ENCODE data around the gene CABYR. TPM values are rescaled to one million over a fixed set of nuclear protein-coding genes. Genes with fewer than 3 reads are reported as not detected.
A peak's percentile ranks its signal among the peaks of the same experiment; 100 is the strongest.

CABYR gene
- total and polyA plus RNA-seq, 4 donors, result 0.39 to 1.6 (median 0.94) TPM

DNA sequence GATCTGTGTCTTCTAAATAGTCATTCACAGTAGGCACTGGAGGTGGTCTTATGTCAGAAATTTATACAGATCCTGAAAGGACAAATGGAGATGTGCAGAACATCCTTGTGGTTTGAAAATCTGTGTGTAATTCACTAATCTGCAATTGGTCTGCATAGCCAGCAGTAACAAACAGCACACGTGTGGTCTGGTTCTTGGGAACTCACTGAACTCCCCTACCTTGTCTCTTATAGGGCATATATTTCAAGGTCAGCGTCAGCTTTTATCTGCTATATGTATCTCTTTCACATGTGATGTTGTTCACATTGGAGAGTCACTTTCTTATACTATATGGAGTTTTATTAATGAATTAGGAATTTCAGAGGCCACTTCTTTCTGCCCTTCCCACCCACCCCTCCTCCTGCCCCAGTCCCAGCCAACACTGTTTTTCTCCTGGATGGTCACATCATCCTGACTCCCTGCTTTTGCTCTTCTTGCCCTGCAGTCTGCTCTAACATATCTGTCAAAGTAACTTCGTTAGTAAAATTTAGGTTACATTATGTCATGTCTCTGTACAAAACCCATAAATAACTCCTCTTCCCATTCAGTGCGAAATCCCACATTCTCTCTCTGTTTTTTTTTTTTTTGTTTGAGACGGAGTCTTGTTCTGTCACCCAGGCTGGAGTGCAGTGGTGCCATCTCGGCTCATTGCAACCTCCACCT is 35.4 kb upstream of the CABYR start:
- no peak overlapping the region for H3K9ac ChIP-seq (ENCODE audit: insufficient read depth in 1 of 2, low read length in 2 of 2)
- peaks cover 0 to 3% (median 0%) of the 10 kb centered on the region in 4 donors for H3K9me3 ChIP-seq (ENCODE audit: control insufficient read depth in 4 of 4, insufficient read depth in 3 of 4, low read length in 3 of 4)
- peaks cover 0 to 3% (median 0%) of the 10 kb centered on the region in 4 donors for H3K36me3 ChIP-seq (ENCODE audit: control insufficient read depth in 4 of 4, insufficient read depth in 4 of 4, low read length in 4 of 4)
- H3K27me3 ChIP-seq (ENCODE audit: control insufficient read depth in 3 of 3, insufficient read depth in 3 of 3, low read length in 2 of 3), result no peaks in the 10 kb centered on the region
- DNase-seq (peak in 1 of 3 donors; percentile 36), ATAC-seq (ENCODE audit: insufficient read depth, low FRiP score) (no peak)
- TF ChIP-seq CTCF (IDR thresholded peaks at IDR 0.05; ENCODE audit: control extremely low read depth, extremely low read depth), result no peak
- WGBS, 2 donors, result 84 to 89% methylated on average over 6 of the region's 6 CpGs
- H3K4me1 ChIP-seq (ENCODE audit: control insufficient read depth in 5 of 5, insufficient read depth in 5 of 5, low read length in 5 of 5), result no peaks in the 10 kb centered on the region
- H3K4me3 ChIP-seq, result no peak overlapping the region
- no peak overlapping the region for H3K27ac ChIP-seq (ENCODE audit: low read depth in 1 of 2, low read length in 1 of 2)

DNA sequence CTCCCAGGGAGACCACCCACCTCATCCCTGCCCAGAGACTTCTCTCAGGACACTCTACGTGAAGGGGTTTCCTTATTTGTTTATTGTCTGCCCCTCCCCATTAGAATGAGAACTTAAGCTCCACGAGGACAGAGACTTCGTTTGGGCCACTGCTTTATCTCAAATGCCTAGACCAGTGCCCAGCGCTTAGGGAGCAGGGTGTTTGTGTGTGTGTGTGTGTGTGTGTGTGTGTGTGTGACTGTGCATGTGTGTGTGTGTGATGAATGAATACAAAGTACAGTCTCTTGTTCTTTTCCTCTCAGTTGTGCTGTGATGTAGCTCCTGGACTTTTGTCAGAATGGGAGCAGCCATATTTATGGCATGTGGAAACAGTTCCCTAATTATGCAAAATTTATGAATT is 34.4 kb upstream of the CABYR start:
- no peak for DNase-seq
- 84 to 94% methylated on average over 4 of the region's 4 CpGs for WGBS, 2 donors

DNA sequence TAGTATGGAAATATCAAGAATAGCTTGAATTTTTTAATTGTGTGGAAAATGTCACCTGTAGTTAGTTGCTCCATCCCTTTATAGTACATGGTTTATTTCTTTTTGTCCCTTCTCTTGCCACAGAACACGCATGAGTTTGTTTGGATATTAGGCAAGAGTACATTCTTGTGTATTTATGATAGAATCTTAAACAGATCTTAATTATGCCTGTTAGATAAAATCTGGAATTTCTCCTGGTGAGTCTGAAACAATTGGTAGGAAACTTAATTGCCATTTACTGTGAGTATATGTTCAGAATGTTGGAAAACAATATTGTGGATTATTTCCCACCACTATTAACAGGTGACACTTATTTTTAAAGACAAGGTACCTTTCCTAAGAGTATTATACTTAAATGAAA is 30.2 kb upstream of the CABYR start:
- H3K4me3 ChIP-seq, result no peak overlapping the region
- no peak for ATAC-seq (ENCODE audit: insufficient read depth, low FRiP score)
- 67 to 71% methylated on average over 1 of the region's 1 CpG for WGBS, 2 donors
- H3K4me1 ChIP-seq (ENCODE audit: control insufficient read depth in 5 of 5, insufficient read depth in 5 of 5, low read length in 5 of 5), result no peaks in the 10 kb centered on the region
- no peak for DNase-seq
- H3K27me3 ChIP-seq (ENCODE audit: control insufficient read depth in 3 of 3, insufficient read depth in 3 of 3, low read length in 2 of 3), result no peaks in the 10 kb centered on the region
- H3K27ac ChIP-seq (ENCODE audit: low read depth in 1 of 2, low read length in 1 of 2), result no peak overlapping the region
- H3K9me3 ChIP-seq (ENCODE audit: control insufficient read depth in 4 of 4, insufficient read depth in 3 of 4, low read length in 3 of 4), result no peaks in the 10 kb centered on the region
- H3K9ac ChIP-seq (ENCODE audit: insufficient read depth in 1 of 2, low read length in 2 of 2), result no peak overlapping the region
- no peak for TF ChIP-seq CTCF (IDR thresholded peaks at IDR 0.05; ENCODE audit: control extremely low read depth, extremely low read depth)
- peaks cover 0 to 3% (median 0%) of the 10 kb centered on the region in 4 donors for H3K36me3 ChIP-seq (ENCODE audit: control insufficient read depth in 4 of 4, insufficient read depth in 4 of 4, low read length in 4 of 4)

More for the DNA sequence above, 34.4 kb upstream of the CABYR start:
- H3K4me1 ChIP-seq (ENCODE audit: control insufficient read depth in 5 of 5, insufficient read depth in 5 of 5, low read length in 5 of 5), result no peaks in the 10 kb centered on the region
- no peak for ATAC-seq (ENCODE audit: insufficient read depth, low FRiP score)
- H3K9ac ChIP-seq (ENCODE audit: insufficient read depth in 1 of 2, low read length in 2 of 2), result no peak overlapping the region
- no peak overlapping the region for H3K4me3 ChIP-seq
- peaks cover 0 to 3% (median 0%) of the 10 kb centered on the region in 4 donors for H3K9me3 ChIP-seq (ENCODE audit: control insufficient read depth in 4 of 4, insufficient read depth in 3 of 4, low read length in 3 of 4)
- no peak overlapping the region for H3K27ac ChIP-seq (ENCODE audit: low read depth in 1 of 2, low read length in 1 of 2)
- TF ChIP-seq CTCF (IDR thresholded peaks at IDR 0.05; ENCODE audit: control extremely low read depth, extremely low read depth), result no peak
- H3K36me3 ChIP-seq (ENCODE audit: control insufficient read depth in 4 of 4, insufficient read depth in 4 of 4, low read length in 4 of 4), result peaks cover 0 to 3% (median 0%) of the 10 kb centered on the region in 4 donors
- H3K27me3 ChIP-seq (ENCODE audit: control insufficient read depth in 3 of 3, insufficient read depth in 3 of 3, low read length in 2 of 3), result no peaks in the 10 kb centered on the region
